ENCODE data around the gene TRERF1.

DNA sequence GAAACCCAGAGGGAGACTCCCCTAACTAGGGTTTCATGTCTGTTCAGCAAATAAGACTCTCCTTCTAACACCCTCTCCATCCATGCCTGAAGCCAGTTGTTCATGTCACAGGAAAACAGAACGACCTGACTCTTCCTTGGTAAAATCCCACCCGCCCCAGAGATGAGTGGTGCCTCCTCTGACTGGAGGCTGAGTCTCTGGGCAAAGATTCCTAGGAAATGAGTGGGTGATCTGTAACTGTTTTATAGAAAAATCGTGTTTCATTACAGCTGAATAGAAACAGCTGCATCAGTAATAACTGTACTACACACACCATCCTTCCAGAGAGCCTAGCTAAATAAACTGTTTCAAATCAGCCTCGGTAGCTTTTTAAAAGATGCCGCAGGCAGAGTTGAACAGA lies 196.7 kb downstream of the TRERF1 start:
- TF ChIP-seq, protein P1, sequence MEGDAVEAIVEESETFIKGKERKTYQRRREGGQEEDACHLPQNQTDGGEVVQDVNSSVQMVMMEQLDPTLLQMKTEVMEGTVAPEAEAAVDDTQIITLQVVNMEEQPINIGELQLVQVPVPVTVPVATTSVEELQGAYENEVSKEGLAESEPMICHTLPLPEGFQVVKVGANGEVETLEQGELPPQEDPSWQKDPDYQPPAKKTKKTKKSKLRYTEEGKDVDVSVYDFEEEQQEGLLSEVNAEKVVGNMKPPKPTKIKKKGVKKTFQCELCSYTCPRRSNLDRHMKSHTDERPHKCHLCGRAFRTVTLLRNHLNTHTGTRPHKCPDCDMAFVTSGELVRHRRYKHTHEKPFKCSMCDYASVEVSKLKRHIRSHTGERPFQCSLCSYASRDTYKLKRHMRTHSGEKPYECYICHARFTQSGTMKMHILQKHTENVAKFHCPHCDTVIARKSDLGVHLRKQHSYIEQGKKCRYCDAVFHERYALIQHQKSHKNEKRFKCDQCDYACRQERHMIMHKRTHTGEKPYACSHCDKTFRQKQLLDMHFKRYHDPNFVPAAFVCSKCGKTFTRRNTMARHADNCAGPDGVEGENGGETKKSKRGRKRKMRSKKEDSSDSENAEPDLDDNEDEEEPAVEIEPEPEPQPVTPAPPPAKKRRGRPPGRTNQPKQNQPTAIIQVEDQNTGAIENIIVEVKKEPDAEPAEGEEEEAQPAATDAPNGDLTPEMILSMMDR (IDR thresholded peaks at IDR 0.05) = no peak
- TF ChIP-seq POLR2A (IDR thresholded peaks at IDR 0.05) = no peak
